ENCODE measurements around the gene GPR37L1.
"Not testable (repeated sequence)": the region's sequence is repeated elsewhere in the genome, so short reads cannot be mapped to it uniquely, and the experiment has no call there.

Gene GPR37L1

DNA sequence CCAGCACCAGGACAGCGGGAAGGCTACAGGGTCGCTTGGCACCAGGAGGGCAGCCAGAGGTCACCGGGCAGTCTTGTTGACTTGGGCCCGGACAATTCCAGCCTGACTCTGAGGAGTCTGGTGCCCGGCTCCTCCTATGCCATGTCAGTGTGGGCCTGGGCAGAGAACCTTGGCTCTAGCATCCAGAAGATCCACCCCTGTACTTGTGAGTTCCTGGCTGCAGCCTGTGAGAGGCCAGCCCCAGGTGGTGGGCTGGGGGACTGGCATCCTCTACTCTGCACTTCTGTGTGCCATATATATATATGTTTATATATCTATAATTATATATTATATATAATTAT, 49.3 kb downstream of the GPR37L1 start:
- DNase-seq, result no peak

DNA sequence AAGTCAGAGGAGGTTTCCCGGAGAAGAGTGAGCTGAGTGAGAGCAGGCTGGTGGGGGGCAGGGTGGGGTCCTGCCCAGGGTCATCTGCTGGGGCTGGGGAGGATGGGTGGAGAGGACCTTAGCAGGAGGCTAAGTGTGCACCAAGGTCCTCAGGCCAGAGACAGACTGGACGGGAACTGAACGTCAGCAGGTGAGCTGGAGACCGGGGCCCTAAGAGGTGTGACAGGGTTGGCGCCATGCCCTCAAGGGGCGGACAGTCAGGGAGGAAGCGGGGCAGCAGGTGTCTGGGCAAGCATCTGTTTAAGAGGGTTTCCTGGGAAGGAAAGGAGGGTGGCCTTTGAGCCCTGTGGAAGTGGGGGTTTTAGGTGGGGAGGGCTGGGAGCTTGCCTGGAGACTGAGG, 51.3 kb downstream of the GPR37L1 start:
- DNase-seq, result no peak

DNA sequence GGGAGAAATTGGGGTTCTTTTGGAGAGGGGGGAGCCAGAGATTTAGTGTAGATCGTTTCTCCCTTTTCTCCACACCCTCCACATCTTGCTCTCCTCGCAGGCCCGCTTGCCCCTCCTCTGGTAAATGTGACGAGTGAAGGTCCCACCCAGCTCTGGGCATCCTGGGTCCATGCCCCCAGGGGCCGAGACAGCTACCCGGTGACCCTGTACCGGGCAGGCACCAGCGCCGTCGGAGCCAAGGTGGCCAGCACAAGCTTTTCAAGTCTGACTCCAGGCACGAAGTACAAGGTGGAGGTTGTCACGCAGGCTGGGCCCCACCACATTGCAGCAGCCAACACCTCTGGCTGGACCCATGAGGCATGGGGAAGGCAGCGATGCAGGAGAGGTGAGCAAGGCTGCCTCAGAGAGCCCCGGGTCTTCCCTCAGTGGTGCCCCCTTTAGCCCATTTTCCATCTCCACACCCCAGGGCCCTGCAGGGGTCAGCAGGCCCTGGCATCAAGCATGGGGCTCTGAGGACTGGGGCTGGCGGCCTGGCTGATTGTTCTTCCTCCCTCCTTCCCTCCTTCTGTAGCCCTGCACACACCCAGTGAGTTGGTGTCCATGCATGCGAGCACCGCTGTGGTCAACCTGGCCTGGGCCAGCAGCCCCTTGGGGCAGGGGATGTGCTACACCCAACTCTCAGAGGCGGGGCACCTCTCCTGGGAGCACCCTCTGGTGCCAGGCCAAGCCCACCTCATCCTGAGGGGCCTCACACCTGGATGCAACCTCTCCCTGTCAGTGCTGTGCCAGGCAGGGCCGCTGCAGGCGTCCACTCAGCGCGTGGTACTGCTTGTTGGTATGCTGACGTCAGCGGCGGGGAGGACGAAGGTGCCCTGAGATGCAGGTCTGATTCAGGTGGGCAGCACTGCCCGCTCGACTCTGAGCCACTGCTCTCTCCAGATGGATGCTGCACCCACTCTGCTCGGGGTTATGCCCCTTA, 54.5 kb downstream of the GPR37L1 start:
- DNase-seq, result no peak

DNA sequence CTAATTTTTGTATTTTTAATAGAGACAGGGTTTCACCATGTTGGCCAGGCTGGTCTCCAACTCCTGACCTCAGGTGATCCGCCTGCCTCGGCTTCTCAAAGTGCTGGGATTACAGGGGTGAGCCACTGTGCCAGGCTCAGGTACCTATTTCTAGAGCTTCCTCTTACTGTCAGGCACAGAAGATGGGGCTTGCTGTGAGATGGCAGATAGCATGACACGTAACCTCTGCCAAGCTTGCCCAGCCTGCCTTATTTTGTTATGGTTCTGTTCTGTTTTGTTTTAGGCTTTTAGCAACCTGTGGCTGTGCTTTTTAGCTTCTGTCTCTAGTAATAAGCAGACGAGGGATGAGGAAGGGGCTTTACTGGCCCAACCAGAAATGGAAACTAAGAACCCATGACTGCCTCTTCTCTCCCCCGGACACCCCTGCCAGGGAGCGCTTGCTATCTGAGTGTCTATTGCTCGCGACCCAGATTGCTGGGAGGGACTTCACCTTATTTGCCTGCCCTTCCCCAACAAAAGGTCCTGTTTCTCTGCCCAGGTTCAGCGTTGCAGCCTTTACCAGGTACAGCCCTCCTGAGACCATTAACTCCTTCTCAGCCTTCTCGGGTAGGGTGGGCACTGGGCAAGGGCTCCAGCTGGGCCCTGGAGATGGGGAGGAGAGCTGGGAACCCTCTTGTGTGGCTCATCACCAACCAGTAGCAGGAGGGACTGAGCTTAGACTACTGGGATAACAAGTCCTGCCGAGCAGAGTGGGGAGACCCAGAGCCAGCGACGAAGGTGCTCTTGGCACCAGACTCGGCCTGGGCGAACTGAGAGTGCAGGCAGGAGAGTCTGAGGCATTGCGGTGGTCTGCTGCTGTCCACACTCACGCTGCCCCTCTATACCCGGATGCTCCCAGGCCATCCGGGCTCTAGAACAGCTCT, 57.4 kb downstream of the GPR37L1 start:
- no peak for DNase-seq

DNA sequence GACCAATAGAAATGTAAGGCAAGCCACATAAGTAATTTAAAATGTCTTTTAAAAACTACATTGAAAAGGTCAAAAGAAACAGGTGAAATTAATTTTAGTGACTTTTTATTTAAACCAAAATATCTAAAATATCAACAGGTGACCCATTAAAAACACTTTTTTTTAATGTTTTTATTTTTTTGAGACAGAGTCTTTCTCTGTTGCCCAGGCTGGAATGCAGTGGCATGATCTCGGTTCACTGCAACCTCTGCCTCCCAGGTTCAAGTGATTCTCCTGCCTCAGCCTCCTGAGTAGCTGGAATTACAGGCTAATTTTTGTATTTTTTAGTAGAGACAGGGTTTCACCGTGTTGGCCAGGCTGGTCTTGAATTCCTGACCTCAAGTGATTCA, 58.0 kb downstream of the GPR37L1 start:
- DNase-seq, result not testable (repeated sequence)

DNA sequence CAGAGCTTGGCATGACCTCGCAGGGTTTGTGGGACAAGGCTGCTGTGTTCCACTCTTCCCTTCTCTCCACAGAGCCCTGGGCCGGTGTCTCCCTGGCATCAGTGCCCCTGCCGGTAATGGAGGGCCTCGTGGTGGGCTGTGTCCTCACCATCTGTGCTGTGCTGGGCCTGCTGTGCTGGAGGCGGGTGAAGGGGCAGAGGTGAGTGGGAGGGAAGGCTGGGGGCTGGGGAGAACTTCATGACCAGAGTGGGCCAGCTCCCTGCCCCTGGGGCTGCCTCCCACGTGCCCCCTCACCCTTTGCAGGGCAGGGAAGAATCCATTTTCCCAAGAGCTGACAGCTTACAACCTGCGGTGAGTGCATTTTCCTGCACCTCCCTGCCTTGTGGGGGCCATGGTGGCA, 58.9 kb downstream of the GPR37L1 start:
- no peak for DNase-seq

DNA sequence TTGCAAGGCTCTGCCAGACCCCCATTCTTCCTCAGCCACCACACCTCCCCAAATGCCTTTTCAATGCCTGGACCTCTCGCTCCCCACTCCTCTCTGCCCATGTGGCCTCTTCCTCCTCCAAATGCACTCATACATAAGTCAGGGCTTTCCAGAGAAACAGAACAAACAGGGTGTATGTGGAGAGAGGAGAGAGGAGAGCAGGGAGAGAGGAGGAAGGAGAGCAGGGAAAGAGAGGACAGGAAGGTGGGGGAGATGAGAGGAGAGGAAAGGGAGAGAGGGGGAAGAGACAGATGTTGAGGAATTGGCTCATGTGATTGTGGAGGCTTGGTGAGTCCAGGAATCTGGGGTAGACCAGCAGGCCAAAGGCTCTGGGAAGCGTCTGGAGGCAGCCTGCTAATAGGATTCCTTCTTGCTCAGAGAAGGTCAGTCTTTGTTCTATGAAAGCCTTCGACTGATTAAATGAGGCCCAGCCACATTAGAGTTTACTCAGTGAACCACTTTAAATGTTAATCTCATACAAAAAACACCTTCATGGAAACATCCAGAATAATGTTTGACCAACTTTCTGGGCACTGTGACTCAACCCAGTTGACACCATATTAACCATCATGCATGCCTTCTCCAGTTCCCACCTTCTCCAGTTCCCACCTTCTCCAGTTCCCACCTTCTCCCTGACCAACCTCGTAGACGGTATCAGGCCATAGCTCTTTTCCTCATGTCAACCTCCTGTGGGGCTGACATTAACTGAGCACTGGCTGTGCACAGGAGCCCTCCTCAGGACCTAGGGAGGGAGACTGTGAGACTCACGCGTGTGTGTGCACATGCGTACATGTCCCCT, 59.5 kb downstream of the GPR37L1 start:
- no peak for DNase-seq
